Measurements from ENCODE around the gene RHOT1.

The RHOT1 gene

GRCh38 chr17:32274643-32275042 lies 132.3 kb downstream of the RHOT1 start:
- DNase-seq, result no peak

All from NCI-H2029 (cell line).